Natural killer cell (primary cell): ENCODE measurements around the gene TARBP2. TPM values are rescaled to one million over a fixed set of nuclear protein-coding genes. Genes with fewer than 3 reads are reported as not detected.
"Not testable (repeated sequence)": the region's sequence is repeated elsewhere in the genome, so short reads cannot be mapped to it uniquely, and the experiment has no call there.

Source experiments
- ATAC-seq, 3 donors: fragments of 150-1000 bp in 2 of 3; fragments of 200-7000 bp in 1 of 3; cut with Tn5 transposase; 1 replicate in 1 of 3; 2 replicates in 2 of 3; pipeline ENCODE4 v1.10.0; 2021; ENCODE audit warnings: mild to moderate bottlenecking in 2 of 3, moderate library complexity in 2 of 3
- DNase-seq, 2 donors: peaks; one replicate each; pipeline versions ENCODE4 v3.0.0 to v3.0.0-alpha.2; 2013 to 2021; ENCODE audit warnings: mixed read lengths in 1 of 2
- H3K27ac ChIP-seq: one replicate; pipeline ENCODE4 v1.5.1; 2013; ENCODE audit warnings: mild to moderate bottlenecking, low read length
- H3K27me3 ChIP-seq: one replicate; pipeline ENCODE4 v1.6.1; 2013; ENCODE audit warnings: low read length; ENCODE audit not compliant: control insufficient read depth, insufficient read depth
- H3K36me3 ChIP-seq: one replicate; pipeline ENCODE4 v1.6.1; 2013; ENCODE audit warnings: low read length; ENCODE audit not compliant: control insufficient read depth, insufficient read depth
- H3K4me1 ChIP-seq: one replicate; pipeline ENCODE4 v1.6.1; 2013; ENCODE audit warnings: low read length; ENCODE audit not compliant: control insufficient read depth, insufficient read depth
- H3K4me3 ChIP-seq: one replicate; pipeline ENCODE4 v1.5.1; 2013; ENCODE audit warnings: low read length
- H3K9me3 ChIP-seq: one replicate; pipeline ENCODE4 v1.6.1; 2013; ENCODE audit warnings: low read length; ENCODE audit not compliant: control insufficient read depth, insufficient read depth
- H3K27ac Mint-ChIP-seq, 2 donors: one replicate each; pipeline ENCODE4 v1.8.0; 2022; ENCODE audit warnings: mild to moderate bottlenecking in 2 of 2, mixed read lengths in 2 of 2, moderate library complexity in 1 of 2
- H3K27me3 Mint-ChIP-seq, 2 donors: one replicate each; pipeline ENCODE4 v1.8.0; 2022; ENCODE audit warnings: low read depth in 2 of 2, mixed read lengths in 2 of 2
- H3K36me3 Mint-ChIP-seq: one replicate; pipeline ENCODE4 v1.8.0; 2022; ENCODE audit warnings: mixed read lengths
- H3K4me1 Mint-ChIP-seq, 2 donors: one replicate each; pipeline ENCODE4 v1.8.0; 2022; ENCODE audit warnings: mixed read lengths in 2 of 2
- H3K4me3 Mint-ChIP-seq: one replicate; pipeline ENCODE4 v1.8.0; 2022; ENCODE audit warnings: mild to moderate bottlenecking, moderate library complexity, mixed read lengths
- H3K9me3 Mint-ChIP-seq, 2 donors: one replicate each; pipeline ENCODE4 v1.8.0; 2022; ENCODE audit warnings: mixed read lengths in 2 of 2
- CTCF ChIP-seq: fragments of 200-600 bp; IDR thresholded peaks from one replicate; pipeline ENCODE4 v1.8.0; 2022; ENCODE audit warnings: antibody characterized with exemption
- WGBS: methylation state at CpG from one replicate; pipeline ENCODE4 v1.1.7; 2013; ENCODE audit warnings: missing lambda C conversion rate; ENCODE audit not compliant: insufficient coverage; 5-methylcytosine and 5-hydroxymethylcytosine counted together
- intact Hi-C: fragments of 100-400 bp; cut with micrococcal nuclease; formaldehyde crosslinking; loops from one replicate; pipeline ENCODE4 v1.14.2; 2022
- total RNA-seq, 4 donors: library from RNA; stranded (reverse); fragments of 120-200 nt in 1 of 4; gene quantifications; one replicate each; pipeline versions ENCODE4 v1.2.3 to v1.2.4, GENCODE V29; 2013 to 2022

Gene TARBP2
- total RNA-seq, 3 donors from 2014 or later (not counting 1 experiment from before 2014, with no cell fraction given) = 23.8 to 35.1 (median 33.7) TPM

GRCh38 chr12:53480491-53481442 lies 20.3 kb upstream of the TARBP2 start:
- no peaks in the 10 kb centered on the region for H3K9me3 ChIP-seq
- H3K36me3 Mint-ChIP-seq = peaks cover 10% of the 10 kb centered on the region
- no peaks in the 10 kb centered on the region for H3K27me3 ChIP-seq
- DNase-seq (no peak), ATAC-seq (no peak)
- H3K4me1 Mint-ChIP-seq = peaks cover 22 to 31% of the 10 kb centered on the region in 2 donors
- H3K4me3 ChIP-seq = no peak overlapping the region
- H3K9me3 Mint-ChIP-seq = no peaks in the 10 kb centered on the region
- H3K36me3 ChIP-seq = peaks cover 84% of the 10 kb centered on the region
- peak overlapping the region in 1 of 2 donors; percentile 31 for H3K27ac Mint-ChIP-seq
- H3K27me3 Mint-ChIP-seq = no peaks in the 10 kb centered on the region
- TF ChIP-seq CTCF = no peak
- H3K4me3 Mint-ChIP-seq = no peak overlapping the region
- whole genome bisulfite sequencing = 87% methylated on average over 7 of the region's 12 CpGs
- intact Hi-C loops = no loop called here
- H3K4me1 ChIP-seq = no peaks in the 10 kb centered on the region
- no peak overlapping the region for H3K27ac ChIP-seq

GRCh38 chr12:53481458-53481857 lies 19.6 kb upstream of the TARBP2 start:
- H3K9me3 ChIP-seq, intact Hi-C loops, H3K4me3 ChIP-seq, H3K27me3 ChIP-seq, H3K36me3 Mint-ChIP-seq, H3K4me1 ChIP-seq, DNase-seq, H3K27me3 Mint-ChIP-seq, H3K27ac ChIP-seq, H3K9me3 Mint-ChIP-seq, H3K4me3 Mint-ChIP-seq, ATAC-seq: not testable (repeated sequence)
- H3K27ac Mint-ChIP-seq = peak overlapping the region; percentile 58 to 64
- 91% methylated on average over 6 of the region's 6 CpGs for WGBS
- peaks cover 84% of the 10 kb centered on the region for H3K36me3 ChIP-seq
- H3K4me1 Mint-ChIP-seq = peaks cover 16 to 28% of the 10 kb centered on the region in 2 donors

GRCh38 chr12:53481939-53482586 lies 19.0 kb upstream of the TARBP2 start:
- H3K27me3 Mint-ChIP-seq = no peaks in the 10 kb centered on the region
- H3K4me1 Mint-ChIP-seq = peaks cover 11 to 25% of the 10 kb centered on the region in 2 donors
- H3K9me3 Mint-ChIP-seq = no peaks in the 10 kb centered on the region
- DNase-seq (peak in 1 of 2 donors; percentile 50), ATAC-seq (peak in 2 of 3 donors; percentile 40 to 62)
- intact Hi-C loops = no loop called here
- H3K27ac Mint-ChIP-seq = peak overlapping the region; percentile 58 to 64
- Histone ChIP-seq H3K27ac (no peak overlapping the region), H3K27me3 (no peaks in the 10 kb centered on the region), H3K4me1 (peaks cover 13% of the 10 kb centered on the region), H3K9me3 (no peaks in the 10 kb centered on the region), H3K36me3 (peaks cover 82% of the 10 kb centered on the region), H3K4me3 (no peak overlapping the region)
- 97% methylated on average over 8 of the region's 9 CpGs for WGBS
- H3K4me3 Mint-ChIP-seq = no peak overlapping the region
- peaks cover 10% of the 10 kb centered on the region for H3K36me3 Mint-ChIP-seq
- no peak for TF ChIP-seq CTCF

- ATAC-seq (peak in 1 of 3 donors; percentile 9), DNase-seq (no peak)
- H3K4me1 ChIP-seq = peaks cover 14% of the 10 kb centered on the region
- no peak overlapping the region for H3K27ac ChIP-seq
- H3K4me3 Mint-ChIP-seq = no peak overlapping the region
- peak overlapping the region; percentile 69 to 80 for H3K27ac Mint-ChIP-seq
- 96% methylated on average over 17 of the region's 18 CpGs for WGBS
- no peaks in the 10 kb centered on the region for H3K27me3 ChIP-seq
- no peaks in the 10 kb centered on the region for H3K9me3 Mint-ChIP-seq
- no peaks in the 10 kb centered on the region for H3K27me3 Mint-ChIP-seq
- H3K36me3 ChIP-seq = peaks cover 80% of the 10 kb centered on the region
- intact Hi-C loops = no loop called here
- peaks cover 10% of the 10 kb centered on the region for H3K36me3 Mint-ChIP-seq
- no peak for TF ChIP-seq CTCF
- no peaks in the 10 kb centered on the region for H3K9me3 ChIP-seq
- peaks cover 11 to 26% of the 10 kb centered on the region in 2 donors for H3K4me1 Mint-ChIP-seq
- H3K4me3 ChIP-seq = no peak overlapping the region
Observed at GRCh38 chr12:53482626-53483168, 18.4 kb upstream of the TARBP2 start.
